H9 (cell line): ENCODE results near the gene YTHDC1. TPM values are rescaled to one million over a fixed set of nuclear protein-coding genes. Genes with fewer than 3 reads are reported as not detected.

Source experiments
- DNase-seq: peaks from one replicate; pipeline ENCODE4 v3.0.0-alpha.2; 2017
- H2AFZ ChIP-seq: one replicate; pipeline ENCODE4 v1.6.1; 2013; ENCODE audit warnings: mild to moderate bottlenecking, low read length, control low read depth, moderate library complexity
- H2AK5ac ChIP-seq: 2 replicates; pipeline ENCODE4 v1.6.1; 2013; ENCODE audit warnings: low read length, control low read depth, mixed read lengths; ENCODE audit not compliant: insufficient read length
- H2BK120ac ChIP-seq: one replicate; pipeline ENCODE4 v1.6.1; 2013; ENCODE audit warnings: low read depth, mild to moderate bottlenecking, low read length, control low read depth, inconsistent platforms; ENCODE audit not compliant: poor library complexity, severe bottlenecking
- H2BK12ac ChIP-seq: 2 replicates; pipeline ENCODE4 v1.6.1; 2013; ENCODE audit warnings: low read length, control low read depth, mixed read lengths, low read depth; ENCODE audit not compliant: insufficient read length
- H2BK15ac ChIP-seq: 2 replicates; pipeline ENCODE4 v1.6.1; 2013; ENCODE audit warnings: low read depth, low read length, control low read depth
- H2BK20ac ChIP-seq: one replicate; pipeline ENCODE4 v1.6.1; 2013; ENCODE audit warnings: low read depth, mild to moderate bottlenecking, low read length, control low read depth, inconsistent platforms; ENCODE audit not compliant: poor library complexity, severe bottlenecking
- H2BK5ac ChIP-seq: 2 replicates; pipeline ENCODE4 v1.6.1; 2013; ENCODE audit warnings: low read length, control low read depth, mixed read lengths; ENCODE audit not compliant: insufficient read length
- H3K14ac ChIP-seq: 2 replicates; pipeline ENCODE4 v1.6.1; 2013; ENCODE audit warnings: low read length, control low read depth; ENCODE audit not compliant: insufficient read depth
- H3K18ac ChIP-seq: 2 replicates; pipeline ENCODE4 v1.6.1; 2013; ENCODE audit warnings: low read depth, mild to moderate bottlenecking, mixed read lengths, low read length, control low read depth; ENCODE audit not compliant: insufficient read length
- H3K23ac ChIP-seq: 2 replicates; pipeline ENCODE4 v1.6.1; 2013; ENCODE audit warnings: low read length, control low read depth, mixed read lengths, low read depth; ENCODE audit not compliant: insufficient read length
- H3K23me2 ChIP-seq: 2 replicates; pipeline ENCODE4 v1.6.1; 2013; ENCODE audit warnings: low read depth, mild to moderate bottlenecking, mixed read lengths, low read length, control low read depth; ENCODE audit not compliant: insufficient read length, poor library complexity, severe bottlenecking
- H3K27ac ChIP-seq: 2 replicates; pipeline ENCODE4 v1.5.1; 2013; ENCODE audit warnings: low read length, control low read depth, mixed read lengths, low read depth; ENCODE audit not compliant: insufficient read length
- H3K27me3 ChIP-seq: 2 replicates; pipeline ENCODE4 v1.6.1; 2013; ENCODE audit warnings: low read length, control low read depth, inconsistent platforms; ENCODE audit not compliant: insufficient read depth
- H3K4ac ChIP-seq: 2 replicates; pipeline ENCODE4 v1.6.1; 2013; ENCODE audit warnings: low read depth, mild to moderate bottlenecking, control low read depth, inconsistent platforms, low read length, moderate library complexity
- H3K4me1 ChIP-seq: 2 replicates; pipeline ENCODE4 v1.6.1; 2013; ENCODE audit warnings: low read length, control low read depth, inconsistent platforms; ENCODE audit not compliant: insufficient read depth
- H3K4me2 ChIP-seq: 2 replicates; pipeline ENCODE4 v1.6.1; 2013; ENCODE audit warnings: low read length, control low read depth, mixed read lengths; ENCODE audit not compliant: insufficient read length, insufficient read depth
- H3K56ac ChIP-seq: 2 replicates; pipeline ENCODE4 v1.6.1; 2013; ENCODE audit warnings: low read depth, mild to moderate bottlenecking, mixed read lengths, low read length, control low read depth; ENCODE audit not compliant: insufficient read length
- H3K79me1 ChIP-seq: 2 replicates; pipeline ENCODE4 v1.6.1; 2013; ENCODE audit warnings: low read depth, mild to moderate bottlenecking, moderate library complexity, low read length, control low read depth, inconsistent platforms; ENCODE audit not compliant: insufficient read depth, poor library complexity, severe bottlenecking
- H3K79me2 ChIP-seq: 2 replicates; pipeline ENCODE4 v1.6.1; 2013; ENCODE audit warnings: low read length, control low read depth, inconsistent platforms; ENCODE audit not compliant: insufficient read depth
- H3K9ac ChIP-seq: 2 replicates; pipeline ENCODE4 v1.6.1; 2013; ENCODE audit warnings: low read length, control low read depth, mixed read lengths; ENCODE audit not compliant: insufficient read length; ENCODE audit errors: extremely low read depth
- H3K9me3 ChIP-seq: one replicate; pipeline ENCODE4 v1.6.1; 2013; ENCODE audit warnings: low read depth, low read length, inconsistent platforms; ENCODE audit not compliant: control insufficient read depth
- H3T11ph ChIP-seq: one replicate; pipeline ENCODE4 v1.6.1; 2013; ENCODE audit warnings: mild to moderate bottlenecking, low read length, control low read depth, inconsistent platforms
- H4K20me1 ChIP-seq: one replicate; pipeline ENCODE4 v1.6.1; 2013; ENCODE audit not compliant: control insufficient read depth, insufficient read length, insufficient read depth
- H4K5ac ChIP-seq: 2 replicates; pipeline ENCODE4 v1.6.1; 2013; ENCODE audit warnings: low read depth, mild to moderate bottlenecking, mixed read lengths, low read length, control low read depth; ENCODE audit not compliant: insufficient read length
- H4K8ac ChIP-seq: replicated peaks from 2 replicates; pipeline ENCODE4 v1.6.1; 2013; ENCODE audit warnings: low read length, control low read depth, mixed read lengths, low read depth; ENCODE audit not compliant: insufficient read length
- H4K91ac ChIP-seq: 2 replicates; pipeline ENCODE4 v1.6.1; 2013; ENCODE audit warnings: low read depth, mild to moderate bottlenecking, moderate library complexity, mixed read lengths, low read length, control low read depth; ENCODE audit not compliant: insufficient read length
- H3K27ac Mint-ChIP-seq, 3 experiments: 2 replicates in 2 of 3; 3 replicates in 1 of 3; pipeline ENCODE4 v1.8.0; 2020 to 2021; ENCODE audit warnings: mixed read lengths in 3 of 3, mild to moderate bottlenecking in 1 of 3, moderate library complexity in 1 of 3
- H3K27me3 Mint-ChIP-seq: 2 replicates; pipeline ENCODE4 v1.8.0; 2021; ENCODE audit warnings: low read depth, mild to moderate bottlenecking, moderate library complexity, mixed read lengths
- H3K36me3 Mint-ChIP-seq, 3 experiments: 2 replicates in 2 of 3; 3 replicates in 1 of 3; pipeline ENCODE4 v1.8.0; 2020 to 2021; ENCODE audit warnings: low read depth in 3 of 3, mixed read lengths in 3 of 3; ENCODE audit not compliant: insufficient read depth in 1 of 3
- H3K4me1 Mint-ChIP-seq, 2 experiments: 2 replicates each; pipeline ENCODE4 v1.8.0; 2020; ENCODE audit warnings: mixed read lengths in 2 of 2
- H3K4me3 Mint-ChIP-seq, 2 experiments: 2 replicates in 1 of 2; 3 replicates in 1 of 2; pipeline ENCODE4 v1.8.0; 2020 to 2021; ENCODE audit warnings: mild to moderate bottlenecking in 2 of 2, mixed read lengths in 2 of 2, moderate library complexity in 1 of 2
- H3K9me3 Mint-ChIP-seq, 2 experiments: 2 replicates in 1 of 2; 3 replicates in 1 of 2; pipeline ENCODE4 v1.8.0; 2020; ENCODE audit warnings: mild to moderate bottlenecking in 2 of 2, mixed read lengths in 2 of 2, moderate library complexity in 1 of 2
- CTCF ChIP-seq: fragments of 200-600 bp; sonication (generic); conservative IDR thresholded peaks from 3 replicates; pipeline ENCODE4 v1.8.0; 2021; ENCODE audit warnings: antibody characterized with exemption, mild to moderate bottlenecking
- WGBS: extraction: QIAGEN DNeasy Blood & Tissue Kit; methylation state at CpG from one replicate; pipeline ENCODE4 v1.1.7; 2013; ENCODE audit warnings: missing lambda C conversion rate, low lambda C conversion rate, mixed read lengths; ENCODE audit not compliant: insufficient read length; ENCODE audit errors: extremely low coverage; 5-methylcytosine and 5-hydroxymethylcytosine counted together
- total RNA-seq: library from RNA; stranded (reverse); gene quantifications from 2 replicates; pipeline ENCODE4 v1.2.1, GENCODE V29; 2021

YTHDC1 gene
- total RNA-seq, 1 experiment from 2014 or later = 158 TPM

DNA sequence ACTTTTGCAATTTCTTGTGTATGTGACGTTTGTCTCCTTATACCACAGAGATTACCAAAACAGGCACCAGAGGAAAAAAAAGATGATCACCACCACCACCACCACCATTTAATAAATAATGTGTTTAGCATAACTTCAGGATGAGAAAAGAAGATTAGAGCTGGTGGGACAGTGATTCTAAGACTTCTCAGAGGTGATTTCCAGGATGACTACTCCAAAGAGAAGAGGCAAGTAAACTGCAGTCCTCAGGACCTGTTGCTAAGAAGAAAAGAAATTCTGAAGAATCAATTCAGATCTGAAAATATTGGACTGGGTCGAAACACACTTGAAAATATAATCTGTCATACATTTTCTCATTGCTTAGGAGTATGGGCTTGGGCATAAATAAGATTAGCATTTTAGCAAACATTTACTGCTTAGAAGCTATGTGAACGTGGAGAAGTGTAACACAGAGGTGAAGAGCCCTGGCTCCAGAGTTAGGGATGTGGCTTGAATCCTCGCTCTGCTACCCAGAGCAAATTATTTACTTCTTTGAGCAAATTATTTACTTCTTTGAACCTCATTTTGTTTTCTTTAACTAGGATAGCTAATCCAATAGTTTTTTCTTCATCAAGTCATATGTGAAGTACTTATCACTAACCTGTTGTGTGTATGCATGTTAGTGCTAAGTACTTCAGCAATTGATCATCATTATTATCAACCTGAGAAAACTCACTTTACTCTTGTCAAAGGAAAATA lies 10.5 kb upstream of the YTHDC1 start:
- no CpG with 5 or more reads among the region's 4 CpGs for WGBS
- peak overlapping the region in 1 of 3 experiments; percentile 31; a peak in 1 of 7 replicates for H3K27ac Mint-ChIP-seq

More for the DNA sequence above, 10.5 kb upstream of the YTHDC1 start:
- Histone ChIP-seq H3K79me2 (no peaks in the 10 kb centered on the region; the same call in 1 of the 2 replicates), H3K4me2 (no peak overlapping the region), H3K14ac (no peak overlapping the region), H3K27me3 (peaks cover 2% of the 10 kb centered on the region; the same call in 1 of the 2 replicates), H2BK5ac (no peak overlapping the region), H3K18ac (no peak overlapping the region), H2AFZ (no peak overlapping the region), H3K79me1 (no peaks in the 10 kb centered on the region), H4K8ac (no peak overlapping the region), H3K56ac (no peak overlapping the region), H2BK120ac (no peak overlapping the region), H4K5ac (no peak overlapping the region), H3K27ac (no peak overlapping the region), H3K9me3 (peaks cover 5% of the 10 kb centered on the region), H2BK15ac (no peak overlapping the region), H3K9ac (no peak overlapping the region), H2AK5ac (no peak overlapping the region), H4K20me1 (no peaks in the 10 kb centered on the region), H3K4me1 (no peaks in the 10 kb centered on the region), H3K4ac (no peak overlapping the region), H3K23me2 (no peaks in the 10 kb centered on the region), H4K91ac (no peak overlapping the region), H2BK12ac (no peak overlapping the region), H3T11ph (no peak overlapping the region), H2BK20ac (no peak overlapping the region), H3K23ac (no peak overlapping the region)
- Mint-ChIP-seq H3K36me3 (peaks cover 8 to 16% (median 14%) of the 10 kb centered on the region in 3 experiments; a peak in 6 of 7 replicates), H3K4me1 (no peaks in the 10 kb centered on the region), H3K4me3 (no peak overlapping the region), H3K9me3 (peaks cover 15% of the 10 kb centered on the region in 2 experiments), H3K27me3 (peaks cover 11% of the 10 kb centered on the region)
- TF ChIP-seq CTCF = no peak
- no peak for DNase-seq
